HG03196 (cell line): ENCODE results near the gene KRT78.
"Not testable (repeated sequence)": the region's sequence is repeated elsewhere in the genome, so short reads cannot be mapped to it uniquely, and the experiment has no call there.

Source experiments
- ATAC-seq: cut with Tn5 transposase; IDR thresholded peaks from one replicate; pipeline ENCODE4 v1.9.1; 2021; ENCODE audit not compliant: unreplicated experiment

KRT78 gene, protein sequence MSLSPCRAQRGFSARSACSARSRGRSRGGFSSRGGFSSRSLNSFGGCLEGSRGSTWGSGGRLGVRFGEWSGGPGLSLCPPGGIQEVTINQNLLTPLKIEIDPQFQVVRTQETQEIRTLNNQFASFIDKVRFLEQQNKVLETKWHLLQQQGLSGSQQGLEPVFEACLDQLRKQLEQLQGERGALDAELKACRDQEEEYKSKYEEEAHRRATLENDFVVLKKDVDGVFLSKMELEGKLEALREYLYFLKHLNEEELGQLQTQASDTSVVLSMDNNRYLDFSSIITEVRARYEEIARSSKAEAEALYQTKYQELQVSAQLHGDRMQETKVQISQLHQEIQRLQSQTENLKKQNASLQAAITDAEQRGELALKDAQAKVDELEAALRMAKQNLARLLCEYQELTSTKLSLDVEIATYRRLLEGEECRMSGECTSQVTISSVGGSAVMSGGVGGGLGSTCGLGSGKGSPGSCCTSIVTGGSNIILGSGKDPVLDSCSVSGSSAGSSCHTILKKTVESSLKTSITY

DNA sequence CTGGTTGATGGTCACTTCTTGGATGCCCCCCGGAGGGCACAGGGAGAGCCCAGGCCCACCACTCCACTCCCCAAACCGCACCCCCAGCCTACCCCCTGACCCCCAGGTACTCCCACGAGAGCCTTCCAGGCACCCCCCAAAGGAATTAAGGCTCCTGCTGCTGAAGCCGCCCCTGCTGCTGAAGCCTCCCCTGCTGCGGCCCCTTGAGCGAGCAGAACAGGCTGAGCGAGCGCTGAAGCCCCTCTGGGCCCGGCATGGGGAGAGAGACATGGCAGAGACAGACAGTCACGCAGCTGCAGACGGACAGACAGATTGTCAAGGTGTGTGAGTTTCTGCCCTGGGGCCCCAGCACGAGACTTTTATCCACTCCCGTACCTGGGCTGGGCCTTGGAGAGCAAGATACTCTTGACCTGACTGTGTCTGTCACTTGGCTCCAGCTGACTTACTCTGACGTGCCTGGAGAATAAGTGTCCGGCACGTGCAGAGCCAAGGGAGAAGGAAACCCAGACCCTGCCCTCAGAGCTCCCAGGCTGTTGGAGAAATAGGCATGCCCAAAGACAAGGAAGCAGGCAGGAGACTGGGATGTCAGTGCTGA, at the start of gene KRT78:
Gene KRT78 (minus strand): TSS at position 334 of the 595 bp plus-strand sequence. CDS start 64 bp downstream, at position 270.
- no peak for ATAC-seq

DNA sequence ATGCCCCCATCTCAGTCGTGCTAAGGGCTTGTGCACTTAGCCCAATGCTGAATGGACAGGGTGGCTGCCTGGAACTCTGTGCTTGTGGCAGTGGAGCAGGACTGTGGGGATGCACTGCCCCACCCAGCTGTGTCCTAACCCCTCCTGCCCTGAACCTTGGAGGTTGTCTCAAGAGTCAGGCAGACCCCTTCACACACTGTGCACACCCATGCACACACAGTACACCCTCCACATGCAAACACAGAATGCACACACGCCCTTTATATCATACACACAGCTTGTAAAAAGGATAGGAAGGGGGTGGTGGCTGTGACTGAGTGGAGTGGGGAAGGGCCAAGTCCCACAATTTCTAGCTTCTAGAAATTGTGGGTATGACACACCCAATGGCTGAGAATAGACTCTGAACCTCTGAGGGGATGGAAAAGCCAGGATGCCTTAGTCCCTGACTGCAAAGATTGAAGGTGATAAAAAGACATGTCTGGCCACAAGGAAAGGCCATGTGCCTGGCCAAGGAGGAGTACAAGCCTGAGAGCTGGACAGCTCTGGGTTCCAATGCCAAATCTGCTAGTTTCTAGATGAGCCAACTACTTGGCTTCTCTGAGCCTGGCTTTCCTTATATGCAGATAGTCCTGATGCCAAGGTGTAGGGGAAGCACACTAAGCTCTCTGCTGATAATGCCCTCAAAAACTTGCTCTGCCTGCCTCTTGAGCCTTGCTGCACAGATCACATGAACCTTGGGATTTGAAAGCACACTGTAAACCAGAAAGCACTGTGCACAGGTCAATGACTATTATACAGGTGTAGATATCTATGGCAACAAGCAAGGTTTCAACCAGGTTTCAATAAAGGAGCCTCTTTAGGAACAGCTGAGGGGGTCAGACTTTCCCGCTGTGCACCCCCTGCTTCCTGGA, 47.7 kb upstream of the KRT78 start:
- no peak for ATAC-seq

DNA sequence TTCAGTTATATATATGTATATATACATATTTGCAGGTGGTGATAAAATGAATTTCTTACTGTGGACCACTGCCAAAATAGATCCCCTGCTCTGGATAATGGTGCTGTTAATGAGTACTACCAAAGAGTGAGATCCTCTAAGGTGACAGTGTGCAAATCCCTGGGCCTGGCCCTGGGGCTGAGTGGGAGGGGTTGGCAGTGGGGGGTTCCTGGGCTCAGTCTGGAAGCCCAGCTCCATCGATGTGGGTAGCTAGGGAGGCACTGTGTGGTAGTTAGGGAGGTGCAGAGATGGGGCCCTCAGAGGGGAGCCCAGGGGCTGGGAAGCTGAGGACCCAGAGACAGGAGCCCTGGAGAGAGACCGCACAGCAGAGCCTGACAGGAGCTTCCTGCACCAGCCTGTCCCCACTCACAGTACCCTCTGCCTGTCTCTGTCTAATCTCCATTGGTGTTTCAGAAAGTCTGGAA, 47.0 kb upstream of the KRT78 start:
- no peak for ATAC-seq

DNA sequence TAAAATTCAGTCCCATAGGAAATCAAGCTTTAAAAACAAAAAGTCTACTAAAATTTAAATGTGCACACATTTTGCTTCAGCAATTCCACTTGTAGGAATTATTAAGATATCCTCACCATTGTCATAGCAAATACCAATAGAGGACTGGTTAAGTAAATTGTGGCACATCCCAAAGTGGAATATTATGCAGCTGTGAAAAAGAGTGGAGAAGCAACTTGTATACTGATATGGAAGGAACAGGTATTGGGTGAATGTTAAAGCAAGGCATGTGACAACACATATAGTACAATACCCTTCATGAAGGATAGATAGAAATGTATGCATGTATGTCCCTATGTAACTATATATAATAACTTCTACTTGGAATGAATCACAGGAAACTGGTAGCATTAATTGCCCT, 44.2 kb upstream of the KRT78 start:
- no peak for ATAC-seq

DNA sequence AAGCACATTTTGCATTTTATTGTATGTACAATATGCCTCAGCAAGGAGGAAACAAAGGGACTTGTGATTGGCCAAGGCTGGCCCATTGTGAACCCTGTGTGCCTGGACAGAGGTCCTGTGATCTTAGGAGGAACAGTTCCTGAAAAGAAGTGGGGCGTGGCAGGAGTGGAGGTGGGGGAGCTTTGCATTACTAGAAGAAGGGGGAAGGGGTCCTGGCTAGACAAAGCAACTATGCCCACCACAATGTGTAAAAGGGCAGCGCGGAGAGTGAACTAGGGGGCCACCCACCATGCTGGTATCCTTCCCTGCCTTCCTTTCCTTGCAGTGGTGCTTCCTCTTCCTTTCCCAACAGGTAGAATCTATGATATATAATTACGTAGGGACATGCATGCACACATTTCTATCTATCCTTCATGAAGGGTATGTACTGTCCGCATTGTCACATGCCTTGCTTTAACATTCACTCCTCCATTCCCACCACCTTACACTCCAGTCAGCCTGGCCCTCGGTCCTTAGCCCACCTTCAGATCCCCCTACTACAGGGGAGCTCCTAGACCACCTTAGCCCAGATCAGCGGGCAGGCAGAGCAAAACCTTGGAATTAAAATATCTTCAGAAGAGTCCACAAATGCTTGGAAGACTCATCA, 43.5 kb upstream of the KRT78 start:
- no peak for ATAC-seq

DNA sequence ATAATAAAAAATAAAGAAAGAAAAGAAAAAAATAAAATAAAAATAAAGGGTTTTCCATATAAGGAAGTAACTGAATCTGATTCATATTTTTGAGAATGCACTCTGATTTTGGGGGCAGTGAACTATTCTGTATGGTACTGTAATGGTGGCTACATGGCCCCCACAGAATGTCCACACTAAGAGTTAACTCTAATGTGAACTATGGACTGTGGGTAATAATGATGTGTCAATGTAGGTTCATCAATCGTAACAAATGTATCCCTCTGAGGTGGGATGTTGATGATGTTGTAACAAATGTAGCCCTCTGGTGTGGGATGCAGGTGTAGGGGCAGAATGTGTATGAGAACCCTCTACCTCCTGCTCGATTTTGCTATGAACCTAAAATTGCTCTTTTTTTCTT, 42.2 kb upstream of the KRT78 start:
- ATAC-seq: no peak

DNA sequence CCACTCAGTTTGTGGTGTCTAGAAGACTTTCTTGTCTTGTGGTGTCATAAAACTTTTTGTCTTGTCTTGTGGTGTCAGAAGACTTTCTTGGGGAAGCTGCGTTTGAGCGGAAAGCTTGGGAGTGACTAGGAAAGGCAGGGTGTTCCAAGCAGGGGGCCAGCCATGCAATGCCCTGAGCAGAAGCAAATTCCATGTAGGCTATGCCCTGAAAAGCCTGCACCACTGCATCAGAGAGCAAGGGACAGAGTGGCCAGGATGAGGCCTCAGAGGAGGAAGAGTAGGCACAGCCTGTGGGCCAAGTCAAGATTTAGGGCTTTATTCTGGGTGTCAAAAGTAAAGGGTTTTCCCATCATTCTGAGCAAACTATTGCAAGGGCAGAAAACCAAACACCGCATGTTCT, 41.6 kb upstream of the KRT78 start:
- ATAC-seq: no peak

DNA sequence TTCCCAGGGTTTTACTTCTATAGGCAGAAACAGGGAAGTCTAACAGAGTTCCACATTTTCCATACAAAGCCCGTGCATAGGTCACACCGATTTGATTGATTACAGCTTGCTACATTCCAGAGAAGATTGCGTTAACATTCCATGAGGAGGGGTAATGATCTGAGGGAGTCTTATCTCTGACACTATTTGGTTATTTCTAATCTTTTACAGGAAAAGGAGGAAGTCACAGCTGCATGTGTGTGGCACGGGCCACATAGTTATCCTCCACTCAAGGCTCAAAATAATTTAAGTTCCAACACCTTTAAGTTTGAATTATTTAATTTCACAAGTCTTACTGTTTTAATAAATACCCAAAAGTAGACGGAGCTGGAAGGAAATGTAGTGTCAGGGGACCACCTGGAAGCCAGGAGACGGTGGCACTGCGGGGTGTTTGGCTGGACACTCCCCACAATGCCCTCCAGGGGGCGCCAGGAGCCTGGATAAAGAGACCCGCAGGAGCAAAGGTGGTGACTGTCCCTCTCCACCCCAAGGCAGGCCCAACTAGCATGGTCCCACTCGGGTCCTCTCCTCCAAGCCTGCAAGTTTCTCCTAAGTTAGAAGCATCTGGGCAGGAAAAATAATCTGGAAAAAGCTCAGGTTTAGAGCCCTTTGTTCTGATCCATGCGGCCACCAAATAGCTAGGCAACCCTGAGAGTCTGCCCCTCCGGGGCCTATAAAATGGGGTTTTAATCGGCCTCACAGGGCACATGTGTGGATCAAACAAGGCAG, 35.9 kb upstream of the KRT78 start:
- no peak for ATAC-seq

DNA sequence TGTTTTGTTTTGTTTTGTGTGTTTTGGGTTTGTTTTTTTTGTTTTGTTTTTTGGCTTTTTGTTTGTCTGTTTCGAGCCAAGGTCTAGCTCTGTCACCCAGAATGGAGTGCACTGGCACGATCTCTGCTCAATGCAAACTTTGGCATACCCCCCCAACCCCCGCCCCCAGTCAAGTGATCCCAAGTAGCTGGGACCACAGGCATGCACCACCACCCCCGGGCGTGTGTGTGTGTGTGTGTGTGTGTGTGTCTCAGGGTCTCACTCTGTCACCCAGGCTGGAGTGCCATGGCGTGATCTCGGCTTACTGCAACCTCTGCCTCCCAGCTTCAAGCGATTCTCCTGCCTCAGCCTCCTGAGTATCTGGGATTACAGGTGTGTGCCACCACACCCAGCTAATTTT, 31.7 kb upstream of the KRT78 start:
- not testable (repeated sequence) for ATAC-seq

DNA sequence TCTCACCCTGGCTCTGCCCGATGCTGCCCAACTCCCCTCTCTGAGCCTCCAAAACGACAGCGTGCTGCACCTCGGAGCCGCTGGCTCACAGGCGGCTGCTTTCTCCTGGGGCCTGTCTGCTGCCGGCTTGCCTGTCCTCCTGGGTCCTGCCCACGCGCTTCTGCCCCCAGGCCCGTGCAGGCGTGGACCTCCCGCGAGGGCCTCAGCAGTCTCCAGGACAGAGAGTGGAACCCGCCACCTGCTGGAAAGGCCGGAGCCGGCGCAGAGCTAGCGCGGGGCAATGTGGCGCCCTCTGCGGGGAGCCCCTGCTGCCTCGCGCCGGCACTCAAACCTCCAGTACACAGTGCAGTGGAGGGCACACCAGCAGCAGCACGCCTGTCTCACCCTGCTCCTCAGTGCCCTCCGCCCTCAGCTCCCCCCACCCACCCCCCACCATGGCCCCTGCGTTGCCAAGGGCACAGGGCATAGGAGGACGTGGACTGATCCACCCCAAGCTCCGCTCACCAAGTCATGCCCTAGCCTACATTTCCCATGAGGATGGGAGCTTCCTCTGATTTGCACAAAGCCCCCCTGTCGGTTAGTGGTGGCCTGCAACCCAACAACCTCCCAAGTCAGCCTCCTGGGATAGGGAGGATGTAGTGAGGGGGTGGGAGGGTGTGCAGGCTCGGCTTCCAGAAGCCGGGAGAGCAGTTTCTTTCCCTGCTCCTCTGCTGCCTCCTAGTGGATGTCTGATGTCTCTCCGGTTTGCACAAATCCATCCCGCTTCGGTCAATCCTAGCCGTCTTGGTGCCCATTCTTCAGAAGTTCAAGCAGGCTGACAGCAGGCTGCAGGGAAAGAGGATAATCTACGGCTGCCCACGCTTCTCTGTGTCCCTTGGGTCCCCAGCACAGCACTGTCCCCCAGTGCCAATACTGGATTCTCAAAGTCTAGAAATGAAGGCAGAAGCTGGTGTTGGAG, 30.9 kb upstream of the KRT78 start:
- no peak for ATAC-seq

DNA sequence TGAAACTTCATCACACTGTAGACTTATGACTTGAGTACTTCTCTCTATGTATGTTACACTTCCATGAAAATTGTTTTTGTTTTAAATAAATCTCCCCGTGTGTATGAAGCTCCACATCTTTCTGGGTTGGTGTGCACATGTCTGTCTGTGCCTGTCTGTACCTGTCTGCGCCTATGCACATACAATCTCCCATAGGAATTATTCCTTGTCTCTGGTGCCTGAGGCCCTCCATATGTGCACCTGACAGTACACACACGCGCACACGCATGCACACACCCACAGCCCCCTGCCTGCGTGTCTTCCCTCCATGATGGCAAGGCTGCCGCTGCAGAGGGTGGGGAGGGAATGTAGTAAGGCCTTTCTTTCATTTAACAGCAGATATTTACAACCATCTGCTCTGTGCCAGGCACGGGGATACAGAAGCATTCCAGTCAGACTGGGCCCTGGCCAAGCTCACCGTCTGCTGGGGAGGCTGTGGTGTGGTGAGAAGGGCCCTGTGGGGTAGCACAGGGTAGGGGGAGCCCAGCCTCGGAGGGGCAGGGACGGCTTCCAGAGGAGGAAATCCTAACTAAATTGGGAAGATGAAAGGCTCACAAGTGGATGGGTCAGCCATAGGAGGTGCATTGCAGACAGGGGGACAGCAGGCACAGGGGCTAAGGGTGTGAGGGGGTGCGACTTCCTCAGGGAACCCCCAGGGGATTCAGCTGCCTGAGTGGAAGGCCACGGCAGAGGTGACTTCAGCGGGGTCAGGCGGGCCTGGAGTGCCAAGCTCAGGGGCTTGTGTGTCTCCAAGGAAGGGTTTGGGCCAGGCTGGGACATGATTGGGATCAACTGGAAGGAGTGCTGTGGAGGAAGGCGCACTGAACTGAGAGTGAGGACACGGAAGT, 30.0 kb upstream of the KRT78 start:
- no peak for ATAC-seq

DNA sequence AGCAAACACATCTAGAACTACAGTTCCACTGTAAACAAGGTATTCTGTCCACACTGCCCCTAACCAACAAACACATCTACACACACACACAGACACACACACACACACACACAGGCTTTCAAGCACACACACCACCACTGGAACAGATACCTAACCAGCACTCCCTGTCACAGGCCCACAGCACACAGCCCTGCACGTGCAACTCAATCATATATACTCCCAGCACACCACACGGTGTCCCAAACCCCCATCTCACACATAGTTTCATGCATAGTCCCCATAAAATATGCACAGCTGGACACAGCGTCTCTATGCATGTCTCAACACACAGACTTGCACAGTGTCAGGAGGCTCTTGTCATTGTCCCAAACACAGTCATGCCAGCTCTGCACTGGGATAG, 28.4 kb upstream of the KRT78 start:
- ATAC-seq: no peak

DNA sequence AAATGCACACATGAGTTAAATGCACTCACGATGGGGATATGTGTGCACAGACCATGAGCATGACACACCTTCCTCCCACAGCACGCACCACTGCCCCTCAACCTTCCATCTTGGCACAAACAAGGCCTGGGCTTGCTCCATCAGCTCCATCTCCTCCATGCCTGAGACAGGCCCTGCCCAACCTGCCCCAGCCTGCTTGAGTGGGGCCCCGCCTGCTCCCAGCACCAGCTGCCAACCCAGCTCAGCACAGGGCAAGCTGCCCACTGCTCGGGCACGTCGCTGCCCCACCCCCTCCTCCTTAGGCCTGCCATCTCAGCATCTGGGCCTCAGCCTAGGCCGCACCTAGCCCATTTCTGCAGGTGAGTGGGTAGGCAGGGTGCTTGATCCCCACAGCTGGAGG, 27.6 kb upstream of the KRT78 start:
- no peak for ATAC-seq

DNA sequence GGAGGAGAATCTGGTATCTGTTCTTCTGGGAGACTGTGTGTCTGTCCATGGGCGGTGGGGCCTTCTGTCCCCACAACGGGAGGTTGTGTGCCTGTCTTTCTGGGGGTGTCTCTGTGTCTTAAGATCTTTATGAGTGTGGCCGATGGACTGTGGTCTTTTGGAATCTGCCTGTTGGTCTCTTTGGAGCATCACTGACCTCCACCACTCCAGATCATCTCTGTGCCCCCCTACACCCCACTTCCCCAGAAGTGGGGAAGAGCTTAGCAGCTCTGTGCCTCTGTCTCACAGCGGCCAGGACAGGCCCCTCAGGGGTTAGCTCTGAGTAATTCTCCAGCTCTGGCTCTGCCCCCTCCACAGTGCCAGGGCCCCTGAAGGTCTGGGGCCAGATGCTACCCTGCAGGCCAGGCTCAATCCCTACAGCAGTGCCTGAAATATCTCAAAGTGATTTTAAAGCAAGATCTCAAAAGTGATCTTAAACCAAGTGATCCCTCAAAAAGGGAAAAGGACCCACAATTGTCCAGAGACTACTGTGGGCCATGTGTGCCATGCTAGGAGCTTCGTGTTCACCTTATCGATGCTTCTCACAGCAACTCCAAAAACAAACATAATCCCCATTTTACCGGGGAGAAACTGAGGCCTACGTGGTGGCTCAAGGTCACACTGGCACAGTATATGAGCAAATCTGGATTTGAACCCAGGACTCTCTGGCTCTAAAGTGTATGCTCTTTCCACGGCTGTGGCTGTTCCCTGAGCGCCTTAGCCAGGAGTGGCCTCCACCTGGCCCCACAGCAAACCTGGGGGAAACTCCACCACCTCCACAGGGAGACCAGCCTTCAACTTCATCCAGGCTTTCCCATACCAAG, 26.0 kb upstream of the KRT78 start:
- no peak for ATAC-seq

DNA sequence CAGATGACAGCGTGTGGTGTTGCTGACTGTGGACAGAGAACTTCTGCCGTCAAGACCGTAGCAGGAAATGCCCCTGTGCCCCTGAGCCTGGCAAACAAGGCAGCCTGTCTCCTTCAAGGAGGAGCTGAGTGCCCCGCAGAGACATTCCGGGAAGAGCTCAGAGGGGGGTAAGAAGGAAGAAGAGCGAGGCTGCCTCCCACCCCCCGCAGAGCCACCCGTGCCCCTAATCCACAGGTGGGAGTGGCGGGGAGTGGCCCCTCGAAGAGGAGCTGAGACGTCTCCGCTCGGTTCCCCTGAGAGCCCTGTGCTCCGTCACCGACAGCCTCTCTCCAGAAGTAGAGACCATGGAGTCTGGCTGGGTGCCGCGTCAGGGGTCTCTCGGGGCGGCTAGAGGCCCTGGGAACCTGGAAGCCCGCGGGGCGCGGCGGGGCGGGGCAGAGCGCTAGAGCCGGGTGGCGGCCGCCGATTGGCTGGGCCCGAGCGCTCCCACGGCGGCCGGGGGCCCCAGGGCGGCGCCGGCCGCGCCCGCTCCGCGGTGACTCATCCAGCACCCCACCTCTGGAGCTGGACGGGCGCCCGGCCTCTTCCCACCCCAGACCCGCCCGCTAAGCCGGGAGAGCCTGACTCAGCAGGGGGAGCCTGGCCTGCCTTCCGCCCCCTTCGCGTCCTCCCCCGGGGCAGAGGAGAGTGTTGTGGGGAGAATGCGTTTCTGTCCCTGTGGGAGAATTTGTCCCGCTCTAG, 25.2 kb upstream of the KRT78 start:
- ATAC-seq: no peak

DNA sequence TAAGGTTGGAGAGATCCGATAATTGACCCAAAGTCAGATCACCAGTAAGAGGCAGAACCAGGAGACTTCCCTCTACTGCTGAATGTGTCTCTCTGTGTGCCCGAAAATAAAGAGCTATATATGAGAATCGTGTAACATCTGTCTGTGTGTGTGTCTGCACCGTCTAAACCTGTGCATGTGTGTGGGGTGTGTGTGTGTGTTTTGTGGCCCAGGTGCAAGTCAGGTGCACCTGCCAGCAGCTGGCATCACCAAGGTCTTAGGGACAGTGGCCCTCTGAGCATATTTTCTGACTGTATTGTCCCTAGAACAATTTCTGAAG, 24.7 kb upstream of the KRT78 start:
- ATAC-seq: no peak
